HepG2 (cell line): ENCODE data around the gene DNAAF3. TPM values are rescaled to one million over a fixed set of nuclear protein-coding genes. Genes with fewer than 3 reads are reported as not detected.

Experiments used
- AFF4 ChIP-seq: sonication (generic); formaldehyde crosslinking; IDR thresholded peaks from 2 replicates; pipeline ENCODE4 v1.4.0; 2020; ENCODE audit warnings: missing genetic modification reagents
- E2F2 ChIP-seq: sonication (generic); formaldehyde crosslinking; IDR thresholded peaks from 2 replicates; pipeline ENCODE4 v1.4.0; 2020; ENCODE audit warnings: missing genetic modification reagents, borderline replicate concordance
- EED ChIP-seq: sonication (generic); formaldehyde crosslinking; IDR thresholded peaks from 2 replicates; pipeline ENCODE4 v1.5.0; 2020; ENCODE audit warnings: mild to moderate bottlenecking, missing genetic modification reagents
- HIVEP1 ChIP-seq: sonication (generic); formaldehyde crosslinking; IDR thresholded peaks from 2 replicates; pipeline ENCODE4 v1.4.0; 2020; ENCODE audit warnings: mild to moderate bottlenecking, missing genetic modification reagents
- IRF1 ChIP-seq: sonication (generic); formaldehyde crosslinking; IDR thresholded peaks from 2 replicates; pipeline ENCODE4 v1.4.0; 2020; ENCODE audit warnings: low read depth, mild to moderate bottlenecking, missing genetic modification reagents
- MTF1 ChIP-seq: sonication (generic); formaldehyde crosslinking; IDR thresholded peaks from 2 replicates; pipeline ENCODE4 v1.5.0; 2020; ENCODE audit warnings: missing genetic modification reagents
- NCOA1 ChIP-seq: sonication (generic); formaldehyde crosslinking; IDR thresholded peaks from 2 replicates; pipeline ENCODE4 v1.9.0; 2021; ENCODE audit warnings: missing genetic modification reagents
- SOX13 ChIP-seq, 3 experiments: fragments of 450-650 bp in 1 of 3; sonication (generic) in 1 of 3; formaldehyde crosslinking in 1 of 3; IDR thresholded peaks in 2 of 3; conservative IDR thresholded peaks in 1 of 3; 2 replicates each; pipeline versions ENCODE4 v1.5.0 to v1.6.1; 2016 to 2020; ENCODE audit warnings: antibody characterized with exemption in 1 of 3, mild to moderate bottlenecking in 1 of 3, missing compliant biosample characterization in 1 of 3, missing genetic modification reagents in 1 of 3, moderate library complexity in 1 of 3
- TEF ChIP-seq: sonication (generic); formaldehyde crosslinking; IDR thresholded peaks from 2 replicates; pipeline ENCODE4 v1.5.0; 2020; ENCODE audit warnings: missing genetic modification reagents
- ZFP36L1 ChIP-seq: sonication (generic); formaldehyde crosslinking; IDR thresholded peaks from 2 replicates; pipeline ENCODE4 v1.8.0; 2022; ENCODE audit warnings: mild to moderate bottlenecking, missing genetic modification reagents, moderate library complexity
- ZFP41 ChIP-seq: sonication (generic); formaldehyde crosslinking; IDR thresholded peaks from 2 replicates; pipeline ENCODE4 v1.4.0; 2020; ENCODE audit warnings: mild to moderate bottlenecking, missing genetic modification reagents, borderline replicate concordance
- ZNF143 ChIP-seq: sonication (generic); formaldehyde crosslinking; IDR thresholded peaks from 2 replicates; pipeline ENCODE4 v1.4.0; 2020; ENCODE audit warnings: missing genetic modification reagents
- ZNF205 ChIP-seq: IDR thresholded peaks from 2 replicates; pipeline ENCODE4 v1.6.1; 2018; ENCODE audit warnings: missing biosample characterization, missing genetic modification reagents
- ZNF3 ChIP-seq: IDR thresholded peaks from 2 replicates; pipeline ENCODE4 v1.7.0; 2017; ENCODE audit warnings: inconsistent platforms
- ZNF362 ChIP-seq: sonication (generic); formaldehyde crosslinking; IDR thresholded peaks from 2 replicates; pipeline ENCODE4 v1.4.0; 2020; ENCODE audit warnings: missing genetic modification reagents, mild to moderate bottlenecking, borderline replicate concordance
- ZNF740 ChIP-seq: sonication (generic); formaldehyde crosslinking; IDR thresholded peaks from 2 replicates; pipeline ENCODE4 v1.4.0; 2020; ENCODE audit warnings: missing genetic modification reagents
- ZXDC ChIP-seq: sonication (generic); formaldehyde crosslinking; IDR thresholded peaks from 2 replicates; pipeline ENCODE4 v1.5.0; 2020; ENCODE audit warnings: mild to moderate bottlenecking, missing genetic modification reagents
- polyA plus RNA-seq, 8 experiments: library from polyadenylated mRNA; depleted of rRNA in 3 of 8; stranded (reverse) in 7 of 8; unstranded in 1 of 8; fragments of >200 nt; fragmentation: Illumina TruSeq in 4 of 8; extraction: Trizol in 4 of 8; gene quantifications; 2 replicates each; pipeline versions ENCODE4 v1.2.1 to v1.2.3, GENCODE V29; 2011 to 2016; ENCODE audit warnings: low read depth in 4 of 8, missing spikeins in 1 of 8, mixed read lengths in 1 of 8; ENCODE audit not compliant: insufficient read depth in 1 of 8
- total RNA-seq, 5 experiments: library from RNA; depleted of rRNA; stranded (reverse); fragments of >200 nt; fragmentation: Illumina TruSeq; extraction: Trizol; gene quantifications; 2 replicates each; pipeline ENCODE4 v1.2.3, GENCODE V29; 2016; ENCODE audit warnings: low read depth in 1 of 5

DNAAF3 gene
- total and polyA plus RNA-seq, 2 of the 13 experiments (the other 11 are each of a cell fraction or from before 2014, with no cell fraction given): 0.30 to 0.40 TPM

GRCh38 chr19:55117663-55118391 is 48.6 kb downstream of the DNAAF3 start (continued):
- no peak for TF ChIP-seq IRF1
- TF ChIP-seq MTF1 (CRISPR knock-in tag): no peak
- TF ChIP-seq ZFP36L1: no peak
- TF ChIP-seq ZFP41: no peak
- peak; percentile 53; the same call in 1 of the 2 replicates for TF ChIP-seq HIVEP1 (CRISPR knock-in tag)
- no peak for TF ChIP-seq EED (CRISPR knock-in tag)
- no peak for TF ChIP-seq TEF
- TF ChIP-seq NCOA1 (CRISPR knock-in tag): no peak
- 0 out of 2 replicates have a peak, but pooled peaks have one; percentile 55 for TF ChIP-seq E2F2 (CRISPR knock-in tag)
- TF ChIP-seq ZNF3 (CRISPR knock-in tag): no peak
- no peak for TF ChIP-seq ZNF362 (CRISPR knock-in tag)
- TF ChIP-seq ZXDC: no peak
- TF ChIP-seq ZNF143 (CRISPR knock-in tag): peak; percentile 93
- TF ChIP-seq ZNF205: no peak
- TF ChIP-seq SOX13 (IDR thresholded peaks at IDR 0.05): no peak
- TF ChIP-seq SOX13 (CRISPR knock-in tag; conservative IDR thresholded peaks at IDR 0.05 in 1 of 2, IDR thresholded peaks at IDR 0.05 in 1 of 2): peak in 1 of 2 experiments; percentile 14; a peak in 1 of 4 replicates
- no peak; the same call in 1 of the 2 replicates for TF ChIP-seq ZNF740 (CRISPR knock-in tag)
- TF ChIP-seq AFF4 (CRISPR knock-in tag): no peak
